MM.1S (cell line): ENCODE data around the gene APCDD1L.

ENCODE experiments used
- CTCF ChIP-seq: fragments of 300-600 bp; sonication (generic); IDR thresholded peaks from 2 replicates; pipeline ENCODE4 v1.5.1; 2016; ENCODE audit warnings: antibody characterized with exemption, low read length, mixed read lengths
- EZH2 ChIP-seq: fragments of 300-600 bp; sonication (generic); optimal IDR thresholded peaks from 2 replicates; pipeline ENCODE3; 2017; ENCODE audit warnings: low read depth, mild to moderate bottlenecking, antibody characterized with exemption, low read length, mixed read lengths
- EZH2phosphoT487 ChIP-seq: fragments of 300-600 bp; sonication (generic); IDR thresholded peaks from 2 replicates; pipeline ENCODE4 v1.6.1; 2018; ENCODE audit warnings: antibody characterized with exemption, low read length

DNA sequence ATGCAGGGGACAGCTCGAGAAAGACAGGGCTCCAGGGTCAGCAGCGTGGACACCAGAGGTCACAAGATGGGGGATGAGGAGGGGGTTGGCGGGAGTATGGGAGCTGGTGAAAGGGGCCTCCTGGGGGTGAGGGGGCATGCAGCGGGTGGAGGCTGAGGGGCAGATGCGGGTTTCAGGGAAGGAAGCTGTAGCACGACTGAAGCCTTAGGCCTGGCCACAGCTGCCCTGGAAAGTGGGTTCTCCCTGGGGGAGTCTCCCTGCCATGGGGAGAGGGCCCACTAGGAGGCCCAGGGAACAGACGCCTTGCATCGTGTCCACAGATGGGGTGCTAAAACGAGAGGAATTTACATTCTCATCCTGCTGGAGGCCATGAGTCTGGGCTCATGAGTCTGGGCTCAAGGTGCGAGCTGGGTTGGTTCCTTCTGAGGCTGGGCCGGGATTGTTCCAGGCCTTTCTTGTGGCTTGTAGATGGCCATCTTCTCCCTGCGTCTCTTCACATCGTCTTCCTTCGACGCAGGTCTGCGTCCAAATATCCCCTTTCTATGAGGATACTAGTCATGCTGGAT lies 18.0 kb downstream of the APCDD1L start:
- TF ChIP-seq CTCF: no peak
- no peak for TF ChIP-seq EZH2
- TF ChIP-seq EZH2phosphoT487: no peak
